Measurements from ENCODE around the gene SYTL4. TPM values are rescaled to one million over a fixed set of nuclear protein-coding genes. Genes with fewer than 3 reads are reported as not detected.

SYTL4 gene
- total RNA-seq, 4 donors from 2014 or later, result 14.9 to 30.7 (median 27.8) TPM

- intact Hi-C loops (cut with DNase I), result no loop called here
- H3K9me3 ChIP-seq, result no peaks in the 10 kb centered on the region
- no peaks in the 10 kb centered on the region for H3K27me3 ChIP-seq
- no peak for TF ChIP-seq POLR2AphosphoS5 (IDR thresholded peaks at IDR 0.05)
- TF ChIP-seq EP300 (IDR thresholded peaks at IDR 0.05), result no peak
- TF ChIP-seq CTCF (IDR thresholded peaks at IDR 0.05), result no peak
- no peak for TF ChIP-seq POLR2A (IDR thresholded peaks at IDR 0.05; ENCODE audit: low read depth)
- H3K4me3 ChIP-seq, result no peak overlapping the region
- DNase-seq (ENCODE audit: extremely low spot score), result no peak
- H3K36me3 ChIP-seq, result peaks cover 0 to 12% (median 5%) of the 10 kb centered on the region in 4 donors
- no peaks in the 10 kb centered on the region for H3K4me1 ChIP-seq
- 52% methylated on average over 3 of the region's 3 CpGs for whole genome bisulfite sequencing
- H3K27ac ChIP-seq (replicated peaks in 1 of 4), result no peak overlapping the region
Observed at GRCh38 chrX:100704581-100705203, 27.2 kb downstream of the SYTL4 start.

- intact Hi-C loops (cut with DNase I), result no loop called here
- H3K4me3 ChIP-seq, result no peak overlapping the region
- no peak for TF ChIP-seq POLR2A (IDR thresholded peaks at IDR 0.05; ENCODE audit: low read depth)
- no peak for TF ChIP-seq EP300 (IDR thresholded peaks at IDR 0.05)
- TF ChIP-seq POLR2AphosphoS5 (IDR thresholded peaks at IDR 0.05), result no peak
- TF ChIP-seq CTCF (IDR thresholded peaks at IDR 0.05), result no peak
- WGBS, result 90% methylated on average over 1 of the region's 1 CpG
- H3K27me3 ChIP-seq, result no peaks in the 10 kb centered on the region
- H3K4me1 ChIP-seq, result no peaks in the 10 kb centered on the region
- H3K9me3 ChIP-seq, result no peaks in the 10 kb centered on the region
- no peak for DNase-seq (ENCODE audit: extremely low spot score)
- H3K36me3 ChIP-seq, result peaks cover 0 to 12% (median 5%) of the 10 kb centered on the region in 4 donors
- H3K27ac ChIP-seq (replicated peaks in 1 of 4), result no peak overlapping the region
Observed at GRCh38 chrX:100700809-100701208, 31.1 kb downstream of the SYTL4 start.

- Histone ChIP-seq H3K27ac (replicated peaks in 1 of 4) (no peak overlapping the region), H3K9me3 (no peaks in the 10 kb centered on the region), H3K4me1 (no peaks in the 10 kb centered on the region), H3K27me3 (peaks cover 0 to 2% (median 0%) of the 10 kb centered on the region in 4 donors), H3K4me3 (no peak overlapping the region), H3K36me3 (peaks cover 0 to 12% (median 5%) of the 10 kb centered on the region in 4 donors)
- intact Hi-C loops (cut with DNase I), result no loop called here
- DNase-seq (ENCODE audit: extremely low spot score), result no peak
- TF ChIP-seq EP300 (IDR thresholded peaks at IDR 0.05) (no peak), CTCF (IDR thresholded peaks at IDR 0.05) (no peak), POLR2AphosphoS5 (IDR thresholded peaks at IDR 0.05) (no peak), POLR2A (IDR thresholded peaks at IDR 0.05; ENCODE audit: low read depth) (no peak)
Observed at GRCh38 chrX:100698551-100698950, 33.4 kb downstream of the SYTL4 start.

- no peak for DNase-seq (ENCODE audit: extremely low spot score)
- Histone ChIP-seq H3K36me3 (peaks cover 0 to 10% (median 5%) of the 10 kb centered on the region in 4 donors), H3K4me3 (no peak overlapping the region), H3K4me1 (no peaks in the 10 kb centered on the region), H3K27ac (replicated peaks in 1 of 4) (no peak overlapping the region), H3K9me3 (no peaks in the 10 kb centered on the region), H3K27me3 (peaks cover 0 to 9% (median 0%) of the 10 kb centered on the region in 4 donors)
- intact Hi-C loops (cut with DNase I), result no loop called here
- WGBS, result 77% methylated on average over 3 of the region's 3 CpGs
- no peak for TF ChIP-seq CTCF (IDR thresholded peaks at IDR 0.05)
- TF ChIP-seq EP300 (IDR thresholded peaks at IDR 0.05), result no peak
Observed at GRCh38 chrX:100696699-100697351, 35.1 kb downstream of the SYTL4 start.
